Measurements from ENCODE around the gene NHERF2.
A peak's percentile ranks its signal among the peaks of the same experiment; 100 is the strongest.

GRCh38 chr16:2048116-2048543 is 21.4 kb downstream of the NHERF2 start:
- peak; percentile 34 for TF ChIP-seq POLR2A (IDR thresholded peaks at IDR 0.05; ENCODE audit: low read length)
- TF ChIP-seq GATA1 (IDR thresholded peaks at IDR 0.05; ENCODE audit: low read depth, low read length) = no peak
